ENCODE results near the gene ACTN1.

GRCh38 chr14:68953196-68953555 is 25.9 kb downstream of the ACTN1 start:
- TF ChIP-seq, protein P1, sequence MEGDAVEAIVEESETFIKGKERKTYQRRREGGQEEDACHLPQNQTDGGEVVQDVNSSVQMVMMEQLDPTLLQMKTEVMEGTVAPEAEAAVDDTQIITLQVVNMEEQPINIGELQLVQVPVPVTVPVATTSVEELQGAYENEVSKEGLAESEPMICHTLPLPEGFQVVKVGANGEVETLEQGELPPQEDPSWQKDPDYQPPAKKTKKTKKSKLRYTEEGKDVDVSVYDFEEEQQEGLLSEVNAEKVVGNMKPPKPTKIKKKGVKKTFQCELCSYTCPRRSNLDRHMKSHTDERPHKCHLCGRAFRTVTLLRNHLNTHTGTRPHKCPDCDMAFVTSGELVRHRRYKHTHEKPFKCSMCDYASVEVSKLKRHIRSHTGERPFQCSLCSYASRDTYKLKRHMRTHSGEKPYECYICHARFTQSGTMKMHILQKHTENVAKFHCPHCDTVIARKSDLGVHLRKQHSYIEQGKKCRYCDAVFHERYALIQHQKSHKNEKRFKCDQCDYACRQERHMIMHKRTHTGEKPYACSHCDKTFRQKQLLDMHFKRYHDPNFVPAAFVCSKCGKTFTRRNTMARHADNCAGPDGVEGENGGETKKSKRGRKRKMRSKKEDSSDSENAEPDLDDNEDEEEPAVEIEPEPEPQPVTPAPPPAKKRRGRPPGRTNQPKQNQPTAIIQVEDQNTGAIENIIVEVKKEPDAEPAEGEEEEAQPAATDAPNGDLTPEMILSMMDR (IDR thresholded peaks at IDR 0.05 in 4 of 5, conservative IDR thresholded peaks at IDR 0.05 in 1 of 5): no peak
- TF ChIP-seq POLR2A (IDR thresholded peaks at IDR 0.05): no peak
